SK-N-SH (cell line): ENCODE data around the gene ASCC3.
A peak's percentile ranks its signal among the peaks of the same experiment; 100 is the strongest.

Experiments used
- CTCF ChIP-seq: fragments of 200-600 bp; sonication (generic); IDR thresholded peaks from 2 replicates; pipeline ENCODE4 v1.6.1; 2017; ENCODE audit warnings: antibody characterized with exemption, mild to moderate bottlenecking, moderate library complexity
- EZH2phosphoT487 ChIP-seq: fragments of 200-600 bp; sonication (generic); IDR thresholded peaks from 2 replicates; pipeline ENCODE4 v1.6.1; 2017; ENCODE audit warnings: low read depth, mixed run types, mild to moderate bottlenecking, antibody characterized with exemption, moderate library complexity, borderline replicate concordance
- FOXJ3 ChIP-seq: sonication (generic); formaldehyde crosslinking; IDR thresholded peaks from 2 replicates; pipeline ENCODE4 v1.5.1; 2020; ENCODE audit warnings: mild to moderate bottlenecking, missing genetic modification reagents
- GABPA ChIP-seq: IDR thresholded peaks from 2 replicates; pipeline ENCODE4 v1.4.0; 2012; ENCODE audit warnings: low read depth, mild to moderate bottlenecking
- MAX ChIP-seq: IDR thresholded peaks from 2 replicates; pipeline ENCODE4 v1.4.0; 2012; ENCODE audit warnings: low read depth
- MEF2A ChIP-seq: IDR thresholded peaks from 2 replicates; pipeline ENCODE4 v1.4.0; 2012; ENCODE audit warnings: low read depth, borderline replicate concordance
- NFIC ChIP-seq: IDR thresholded peaks from 2 replicates; pipeline ENCODE4 v1.4.0; 2012; ENCODE audit warnings: borderline replicate concordance
- POLR2AphosphoS5 ChIP-seq: IDR thresholded peaks from 2 replicates; pipeline ENCODE4 v1.6.1; 2012; ENCODE audit warnings: low read depth, low read length
- RAD21 ChIP-seq: IDR thresholded peaks from 2 replicates; pipeline ENCODE4 v1.6.1; 2012; ENCODE audit warnings: mild to moderate bottlenecking, low read length
- RCOR1 ChIP-seq: fragments of 150-350 bp; IDR thresholded peaks from 2 replicates; pipeline ENCODE4 v1.6.1; 2017; ENCODE audit warnings: antibody characterized with exemption, low read length
- REST ChIP-seq: IDR thresholded peaks from 2 replicates; pipeline ENCODE4 v1.6.1; 2012; ENCODE audit warnings: mild to moderate bottlenecking, low read depth, low read length, moderate library complexity
- SIN3A ChIP-seq: IDR thresholded peaks from 2 replicates; pipeline ENCODE4 v1.6.1; 2012; ENCODE audit warnings: low read depth, mild to moderate bottlenecking, low read length, moderate library complexity, borderline replicate concordance
- TAF1 ChIP-seq: IDR thresholded peaks from 2 replicates; pipeline ENCODE4 v1.6.1; 2012; ENCODE audit warnings: low read depth, mild to moderate bottlenecking, low read length, moderate library complexity, borderline replicate concordance
- YY1 ChIP-seq: IDR thresholded peaks from 2 replicates; pipeline ENCODE4 v1.4.0; 2012; ENCODE audit warnings: low read depth, mild to moderate bottlenecking

GRCh38 chr6:100620085-100620840 is 260.9 kb downstream of the ASCC3 start:
- TF ChIP-seq POLR2AphosphoS5, result no peak
- no peak for TF ChIP-seq REST
- TF ChIP-seq CTCF, result no peak
- TF ChIP-seq TAF1, result no peak
- no peak for TF ChIP-seq GABPA
- TF ChIP-seq MEF2A, result peak; percentile 61; the same call in 1 of the 2 replicates
- no peak for TF ChIP-seq RAD21
- no peak for TF ChIP-seq YY1
- no peak for TF ChIP-seq SIN3A
- no peak for TF ChIP-seq RCOR1
- TF ChIP-seq MAX, result no peak
- no peak for TF ChIP-seq EZH2phosphoT487
- no peak for TF ChIP-seq NFIC
- no peak for TF ChIP-seq FOXJ3 (CRISPR knock-in tag)
